C4-2B (cell line): ENCODE measurements around the gene NOP14.
A peak's percentile ranks its signal among the peaks of the same experiment; 100 is the strongest.
"Not testable (repeated sequence)": the region's sequence is repeated elsewhere in the genome, so short reads cannot be mapped to it uniquely, and the experiment has no call there.

Experiments
- H3K27ac ChIP-seq: fragments of 450-650 bp; 2 replicates; pipeline ENCODE4 v1.5.1; 2017
- ZFX ChIP-seq: fragments of 450-650 bp; IDR thresholded peaks from 2 replicates; pipeline ENCODE4 v1.6.1; 2017
- TF ChIP-seq, protein P1 (sequence below): fragments of 450-650 bp; conservative IDR thresholded peaks from 2 replicates; pipeline ENCODE4 v1.5.1; 2017; ENCODE audit warnings: mild to moderate bottlenecking

Gene NOP14

DNA sequence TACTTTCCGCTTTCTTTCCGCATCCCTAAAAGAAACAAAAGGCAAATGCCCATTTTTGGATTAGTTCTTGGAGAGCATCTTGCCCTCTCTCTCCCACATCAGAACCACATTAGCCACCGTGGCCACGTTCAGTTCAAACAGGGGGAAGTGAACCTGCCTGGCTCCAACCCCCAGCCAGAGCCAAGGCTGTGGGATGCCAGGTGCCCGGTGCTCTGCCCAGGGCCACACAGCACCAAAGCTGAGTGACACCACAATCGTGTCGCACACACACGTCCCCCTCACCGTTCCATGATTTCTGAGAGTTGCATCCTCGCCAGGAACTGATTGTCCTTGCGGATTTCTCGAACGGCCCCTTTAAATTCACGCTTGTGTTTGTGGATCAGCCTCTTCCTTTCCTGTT, 24.3 kb downstream of the NOP14 start:
- no peak overlapping the region for H3K27ac ChIP-seq
- no peak for TF ChIP-seq ZFX
- TF ChIP-seq, protein P1, sequence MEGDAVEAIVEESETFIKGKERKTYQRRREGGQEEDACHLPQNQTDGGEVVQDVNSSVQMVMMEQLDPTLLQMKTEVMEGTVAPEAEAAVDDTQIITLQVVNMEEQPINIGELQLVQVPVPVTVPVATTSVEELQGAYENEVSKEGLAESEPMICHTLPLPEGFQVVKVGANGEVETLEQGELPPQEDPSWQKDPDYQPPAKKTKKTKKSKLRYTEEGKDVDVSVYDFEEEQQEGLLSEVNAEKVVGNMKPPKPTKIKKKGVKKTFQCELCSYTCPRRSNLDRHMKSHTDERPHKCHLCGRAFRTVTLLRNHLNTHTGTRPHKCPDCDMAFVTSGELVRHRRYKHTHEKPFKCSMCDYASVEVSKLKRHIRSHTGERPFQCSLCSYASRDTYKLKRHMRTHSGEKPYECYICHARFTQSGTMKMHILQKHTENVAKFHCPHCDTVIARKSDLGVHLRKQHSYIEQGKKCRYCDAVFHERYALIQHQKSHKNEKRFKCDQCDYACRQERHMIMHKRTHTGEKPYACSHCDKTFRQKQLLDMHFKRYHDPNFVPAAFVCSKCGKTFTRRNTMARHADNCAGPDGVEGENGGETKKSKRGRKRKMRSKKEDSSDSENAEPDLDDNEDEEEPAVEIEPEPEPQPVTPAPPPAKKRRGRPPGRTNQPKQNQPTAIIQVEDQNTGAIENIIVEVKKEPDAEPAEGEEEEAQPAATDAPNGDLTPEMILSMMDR, result no peak

DNA sequence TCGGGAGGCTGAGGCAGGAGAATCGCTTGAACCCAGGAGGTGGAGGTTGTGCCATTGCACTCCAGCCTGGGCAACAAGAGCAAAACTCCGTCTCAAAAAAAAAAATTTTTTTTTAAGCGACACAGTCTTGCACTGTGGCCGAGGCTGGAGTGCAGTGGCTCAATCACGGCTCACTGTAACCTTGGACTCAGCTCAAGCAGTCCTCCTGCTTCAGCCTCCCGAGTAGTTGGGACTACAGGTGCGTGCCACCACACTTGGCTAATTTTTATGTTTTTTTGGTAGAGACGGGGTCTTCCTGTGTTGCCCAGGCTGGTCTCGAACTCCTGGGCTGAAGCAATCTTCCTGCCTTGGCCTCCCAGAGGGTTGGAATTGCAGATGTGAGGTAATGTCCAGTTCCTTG, 24.8 kb downstream of the NOP14 start:
- H3K27ac ChIP-seq, result not testable (repeated sequence)

DNA sequence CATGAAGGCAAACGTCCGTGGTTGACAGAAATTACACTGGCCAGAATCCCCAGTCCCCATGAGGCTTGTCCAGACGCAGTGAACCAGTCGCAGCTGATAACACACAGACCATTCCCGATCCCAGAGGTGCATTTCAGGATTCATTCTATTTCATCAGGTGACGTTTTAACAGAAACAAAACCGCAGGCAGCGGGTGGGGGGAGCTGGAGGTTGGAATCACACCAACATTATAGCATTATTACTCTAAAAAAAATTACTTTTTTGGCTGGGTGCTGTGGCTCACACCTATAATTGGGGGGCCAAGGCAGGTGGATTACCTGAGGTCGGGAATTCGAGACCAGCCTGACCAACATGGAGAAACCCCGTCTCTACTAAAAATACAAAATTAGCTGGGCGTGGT, 25.2 kb downstream of the NOP14 start:
- no peak overlapping the region for H3K27ac ChIP-seq

DNA sequence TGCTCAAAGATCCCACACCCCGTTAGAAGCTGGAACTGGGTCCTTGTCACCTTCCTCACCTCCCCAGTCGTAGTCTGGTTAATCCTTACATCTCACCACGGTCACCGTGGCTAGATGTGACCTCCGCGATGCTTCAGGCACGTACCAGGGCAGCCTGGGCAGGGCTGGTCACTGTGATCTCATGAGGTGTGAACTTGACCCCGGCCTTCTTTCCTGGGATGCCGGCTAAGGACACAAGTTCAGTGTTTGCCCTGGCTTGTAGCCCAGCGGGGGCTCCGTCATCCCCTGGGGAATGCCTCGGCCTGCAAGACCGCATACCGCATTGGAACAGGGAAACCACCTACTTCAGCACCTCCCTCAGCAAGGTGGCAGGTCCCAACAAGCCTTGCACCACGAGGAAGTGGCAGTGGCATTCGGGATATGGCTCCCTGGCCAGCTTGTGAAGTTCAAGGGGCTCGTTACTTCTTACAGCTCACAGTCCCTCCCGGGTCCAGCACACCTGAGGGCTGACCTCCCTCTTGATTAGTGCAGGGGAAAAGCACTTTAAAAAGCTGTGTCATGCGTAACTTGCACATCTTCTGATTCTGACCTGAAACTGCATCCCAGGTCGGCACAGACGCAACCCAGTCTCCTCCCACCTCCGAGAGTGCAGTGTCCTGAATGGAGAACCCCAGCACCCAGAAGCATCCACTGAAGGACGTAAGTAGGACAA, 25.9 kb downstream of the NOP14 start:
- no peak for TF ChIP-seq ZFX
- TF ChIP-seq, protein P1, result no peak
- H3K27ac ChIP-seq, result no peak overlapping the region

More for the DNA sequence above, 25.2 kb downstream of the NOP14 start:
- TF ChIP-seq ZFX, result no peak
- TF ChIP-seq, protein P1, result no peak

DNA sequence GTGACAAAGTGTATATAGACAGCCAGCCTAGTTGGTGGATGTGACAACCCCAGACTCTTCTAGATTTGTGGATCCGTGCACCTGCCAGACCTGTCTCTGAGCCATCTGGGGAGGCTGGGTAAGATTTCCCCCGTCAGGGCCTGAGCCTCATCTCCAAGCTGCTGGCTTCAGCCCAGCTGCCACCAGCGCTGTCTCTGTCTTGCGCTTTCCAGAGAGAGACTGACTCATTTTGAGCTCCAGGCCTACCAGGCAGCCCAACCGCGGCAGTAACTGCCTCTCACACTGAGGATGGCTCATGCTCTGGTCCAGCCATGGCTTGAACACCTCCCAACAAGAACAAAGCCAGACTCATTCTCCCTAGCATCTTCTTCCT, 26.4 kb downstream of the NOP14 start:
- H3K27ac ChIP-seq, result no peak overlapping the region
- no peak for TF ChIP-seq ZFX
- TF ChIP-seq, protein P1, result no peak

DNA sequence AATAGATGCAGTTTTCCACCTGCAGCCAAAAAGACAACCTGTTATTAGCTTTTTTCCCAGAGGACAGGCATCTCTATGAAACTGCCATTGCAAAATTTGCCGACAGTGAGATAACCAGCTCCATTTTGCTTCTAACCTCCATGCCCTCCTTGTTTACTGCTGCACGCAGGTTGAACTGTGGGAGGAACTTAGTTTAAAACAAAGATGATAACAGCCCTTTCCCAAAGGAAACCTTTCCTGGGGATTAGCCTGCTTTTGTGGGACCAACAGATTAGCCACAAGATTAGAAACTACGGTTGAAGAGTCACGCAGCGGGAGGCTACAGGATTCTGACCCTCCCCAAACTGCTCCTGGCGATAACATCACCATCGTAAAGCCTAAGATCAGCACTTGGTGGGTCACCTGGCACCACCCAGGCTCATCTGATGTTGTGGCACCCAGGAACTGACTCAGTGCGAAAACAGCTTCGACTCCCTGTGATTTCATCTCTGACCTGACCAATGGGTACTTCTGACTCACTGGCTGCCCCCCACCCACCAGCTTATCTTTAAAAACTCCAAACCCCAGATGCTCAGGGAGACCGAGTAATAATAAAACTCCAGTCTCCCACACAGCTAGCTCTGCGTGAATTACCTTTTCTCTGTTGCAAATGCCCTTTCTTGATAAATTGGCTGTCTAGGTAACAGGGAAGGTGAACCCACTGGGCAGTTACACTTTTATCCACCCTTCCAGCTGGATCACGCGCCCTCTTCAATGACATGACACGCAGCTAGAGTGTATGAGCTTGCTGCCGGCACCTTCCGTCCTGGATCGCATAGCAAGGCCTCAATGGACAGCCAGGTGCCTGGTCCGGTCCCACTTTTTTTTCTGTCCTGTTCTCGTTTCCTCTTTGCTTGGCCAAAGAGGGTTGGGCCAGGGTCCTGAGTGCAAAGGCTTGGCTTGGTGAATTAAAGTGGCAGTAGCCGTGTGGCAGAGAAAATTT, 27.2 kb downstream of the NOP14 start:
- TF ChIP-seq, protein P1, result no peak
- no peak for TF ChIP-seq ZFX
- H3K27ac ChIP-seq, result peak overlapping the region; percentile 81

DNA sequence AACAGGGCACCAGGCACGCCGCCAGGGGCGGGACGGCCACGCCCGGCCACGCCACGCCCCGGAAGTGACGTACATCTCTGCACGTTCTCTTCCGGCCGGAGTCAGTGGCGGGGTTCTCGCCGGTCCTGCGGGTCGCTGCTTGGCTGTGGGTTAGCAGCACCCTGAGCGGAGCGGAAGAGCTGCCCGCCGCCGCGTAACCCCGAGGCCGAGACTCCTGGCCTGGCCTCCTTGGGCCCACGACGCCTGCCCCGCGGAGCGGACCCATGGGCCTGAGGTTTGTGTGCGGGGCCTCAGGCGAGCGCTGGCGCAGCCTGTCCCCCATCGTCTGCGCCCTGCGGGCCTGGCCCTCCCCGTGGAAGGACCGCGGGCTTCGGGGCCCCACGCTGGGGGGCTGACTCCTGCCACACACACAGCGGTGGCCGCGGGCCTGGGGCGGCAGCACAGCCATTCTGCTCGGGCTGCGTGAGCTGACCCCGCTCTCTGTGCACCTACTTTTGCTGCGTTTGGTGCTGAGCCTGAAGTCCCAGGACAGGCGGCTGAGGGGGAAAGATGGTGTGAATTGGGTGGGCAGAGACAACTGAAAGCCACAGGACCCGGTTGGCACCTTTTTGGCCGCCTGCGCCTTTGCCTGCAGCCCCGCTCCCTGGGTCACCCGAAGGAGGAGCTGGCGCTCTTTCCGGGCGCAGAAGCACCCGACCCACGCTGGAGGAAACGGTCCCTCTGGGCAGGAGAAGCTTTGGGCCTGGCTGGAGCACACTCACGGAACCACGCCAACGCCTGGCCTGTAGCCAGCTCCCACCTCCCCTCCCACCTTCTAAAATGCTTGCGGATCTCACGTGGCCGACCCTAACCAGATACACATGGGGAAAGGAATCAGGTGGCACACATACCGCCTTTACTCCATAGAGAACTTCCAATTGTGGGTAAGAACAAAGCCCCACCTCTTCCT, 28.1 kb downstream of the NOP14 start:
- H3K27ac ChIP-seq, result peak overlapping the region; percentile 81
- TF ChIP-seq, protein P1, result no peak
- TF ChIP-seq ZFX, result peak; percentile 68; the same call in 1 of the 2 replicates
